WERI-Rb-1 (cell line): Measurements from ENCODE around the gene LCTL.

Experiments
- DNase-seq: peaks from one replicate; pipeline ENCODE4 v3.0.0-alpha.2; 2020
- H3K27ac ChIP-seq: fragments of 250-450 bp; sonication (Bioruptor Pico); 2 replicates; pipeline ENCODE4 v1.5.1; 2020; ENCODE audit warnings: mild to moderate bottlenecking, moderate library complexity
- H3K27me3 ChIP-seq: fragments of 250-450 bp; sonication (Bioruptor Pico); 2 replicates; pipeline ENCODE4 v1.5.1; 2021; ENCODE audit warnings: mild to moderate bottlenecking, low read depth, moderate library complexity; ENCODE audit not compliant: insufficient read depth, severe bottlenecking
- H3K36me3 ChIP-seq: fragments of 250-450 bp; sonication (Bioruptor Pico); 2 replicates; pipeline ENCODE4 v1.5.1; 2020; ENCODE audit warnings: mild to moderate bottlenecking, moderate library complexity
- H3K4me3 ChIP-seq: 2 replicates; pipeline ENCODE4 v1.5.1; 2011; ENCODE audit warnings: low read depth, mild to moderate bottlenecking, control low read depth, low read length
- H3K9me3 ChIP-seq: fragments of 250-450 bp; sonication (Bioruptor Pico); 2 replicates; pipeline ENCODE4 v1.5.1; 2021; ENCODE audit warnings: mild to moderate bottlenecking, moderate library complexity; ENCODE audit not compliant: severe bottlenecking
- CTCF ChIP-seq: IDR thresholded peaks from 2 replicates; pipeline ENCODE4 v1.5.1; 2011; ENCODE audit warnings: low read depth, mild to moderate bottlenecking, control low read depth, inconsistent platforms, low read length

The LCTL gene

GRCh38 chr15:66566963-66567531 lies 1.2 kb upstream of the LCTL start:
- no peaks in the 10 kb centered on the region for H3K9me3 ChIP-seq
- DNase-seq: peak; percentile 83
- peak; percentile 50 for TF ChIP-seq CTCF
- H3K27ac ChIP-seq: no peak overlapping the region
- H3K27me3 ChIP-seq: no peaks in the 10 kb centered on the region
- H3K36me3 ChIP-seq: no peaks in the 10 kb centered on the region
- no peak overlapping the region for H3K4me3 ChIP-seq

GRCh38 chr15:66565141-66565641 lies 607 bp downstream of the LCTL start:
- Histone ChIP-seq H3K27ac (no peak overlapping the region), H3K4me3 (no peak overlapping the region), H3K27me3 (no peaks in the 10 kb centered on the region), H3K36me3 (no peaks in the 10 kb centered on the region), H3K9me3 (no peaks in the 10 kb centered on the region)
- no peak for TF ChIP-seq CTCF
- DNase-seq: no peak

- H3K27me3 ChIP-seq: no peaks in the 10 kb centered on the region
- no peaks in the 10 kb centered on the region for H3K36me3 ChIP-seq
- no peaks in the 10 kb centered on the region for H3K9me3 ChIP-seq
- H3K27ac ChIP-seq: no peak overlapping the region
- H3K4me3 ChIP-seq: no peak overlapping the region
- no peak for TF ChIP-seq CTCF
- DNase-seq: no peak
Observed at GRCh38 chr15:66564136-66565041, 1.4 kb downstream of the LCTL start.

GRCh38 chr15:66563566-66564110 lies 2.2 kb downstream of the LCTL start:
- no peak for TF ChIP-seq CTCF
- Histone ChIP-seq H3K9me3 (no peaks in the 10 kb centered on the region), H3K4me3 (no peak overlapping the region), H3K36me3 (no peaks in the 10 kb centered on the region), H3K27ac (no peak overlapping the region), H3K27me3 (no peaks in the 10 kb centered on the region)
- DNase-seq: no peak

- Histone ChIP-seq H3K36me3 (no peaks in the 10 kb centered on the region), H3K9me3 (no peaks in the 10 kb centered on the region), H3K27me3 (no peaks in the 10 kb centered on the region), H3K4me3 (no peak overlapping the region), H3K27ac (no peak overlapping the region)
- TF ChIP-seq CTCF: no peak
- DNase-seq: no peak
Observed at GRCh38 chr15:66563126-66563525, 2.7 kb downstream of the LCTL start.
